Measurements from ENCODE around the gene HIVEP1.

HIVEP1 gene

DNA sequence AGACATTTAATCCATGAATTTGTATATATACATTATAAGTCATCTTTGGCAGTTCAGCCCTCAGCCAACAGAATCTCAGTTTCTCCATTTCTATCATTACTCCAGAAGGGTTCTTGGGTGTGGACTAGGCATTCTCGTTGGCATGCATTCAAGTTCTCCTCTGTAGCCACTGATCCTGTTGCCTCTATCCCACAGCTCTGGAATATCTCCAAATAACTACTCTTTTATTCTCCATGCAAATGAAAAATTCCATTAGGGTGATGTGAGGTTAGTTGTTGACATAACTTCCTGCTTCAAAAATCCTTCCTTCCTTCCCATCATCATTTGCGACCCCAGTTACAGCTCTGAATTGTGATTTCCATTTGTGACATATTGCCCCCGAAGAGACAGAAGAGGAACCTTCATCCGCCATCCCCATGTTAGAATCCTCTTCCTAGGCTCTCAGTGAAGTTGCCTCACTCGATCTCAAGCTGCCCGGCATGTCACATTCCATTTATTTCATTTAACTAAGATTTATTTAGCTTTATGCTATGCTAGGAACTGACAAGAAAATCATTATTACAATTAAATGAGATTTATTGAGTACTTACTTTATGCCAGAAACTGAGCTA is 184.3 kb downstream of the HIVEP1 start:
- ATAC-seq: peak; percentile 61; the same call in 2 of the 3 replicates
- TF ChIP-seq RARB (CRISPR knock-in tag; IDR thresholded peaks at IDR 0.05) (no peak), TOX (CRISPR knock-in tag; IDR thresholded peaks at IDR 0.05; ENCODE audit: borderline replicate concordance) (no peak), ESRRG (CRISPR knock-in tag; IDR thresholded peaks at IDR 0.05) (no peak), ISL1 (CRISPR knock-in tag; IDR thresholded peaks at IDR 0.05) (peak; percentile 14; the same call in 1 of the 2 replicates), CSDC2 (CRISPR knock-in tag; IDR thresholded peaks at IDR 0.05) (no peak)
- TF ChIP-seq, protein P1, sequence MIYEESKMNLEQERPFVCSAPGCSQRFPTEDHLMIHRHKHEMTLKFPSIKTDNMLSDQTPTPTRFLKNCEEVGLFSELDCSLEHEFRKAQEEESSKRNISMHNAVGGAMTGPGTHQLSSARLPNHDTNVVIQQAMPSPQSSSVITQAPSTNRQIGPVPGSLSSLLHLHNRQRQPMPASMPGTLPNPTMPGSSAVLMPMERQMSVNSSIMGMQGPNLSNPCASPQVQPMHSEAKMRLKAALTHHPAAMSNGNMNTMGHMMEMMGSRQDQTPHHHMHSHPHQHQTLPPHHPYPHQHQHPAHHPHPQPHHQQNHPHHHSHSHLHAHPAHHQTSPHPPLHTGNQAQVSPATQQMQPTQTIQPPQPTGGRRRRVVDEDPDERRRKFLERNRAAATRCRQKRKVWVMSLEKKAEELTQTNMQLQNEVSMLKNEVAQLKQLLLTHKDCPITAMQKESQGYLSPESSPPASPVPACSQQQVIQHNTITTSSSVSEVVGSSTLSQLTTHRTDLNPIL (CRISPR knock-in tag; IDR thresholded peaks at IDR 0.05; ENCODE audit: low read depth): no peak

DNA sequence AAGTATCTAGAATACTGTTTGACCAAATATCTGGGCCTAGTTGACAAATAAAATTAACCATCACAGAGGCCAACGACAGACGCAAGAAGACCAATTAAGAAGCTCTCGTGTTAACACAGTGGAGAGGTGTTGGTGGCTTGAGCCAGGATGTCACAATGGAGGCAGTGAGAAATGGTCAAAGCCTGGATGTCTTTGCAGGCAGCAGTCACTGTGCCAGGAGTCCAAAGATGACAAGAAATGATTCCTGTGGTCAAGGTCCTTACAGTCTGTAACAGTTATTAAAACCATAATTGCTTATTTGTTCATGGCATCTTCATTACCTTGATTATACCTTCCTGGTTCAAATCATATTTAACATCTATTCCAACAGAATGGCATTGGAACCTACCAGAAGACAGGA is 186.7 kb downstream of the HIVEP1 start:
- TF ChIP-seq RARB (CRISPR knock-in tag; IDR thresholded peaks at IDR 0.05) (no peak), OSR1 (CRISPR knock-in tag; IDR thresholded peaks at IDR 0.05) (no peak), TCF4 (CRISPR knock-in tag; IDR thresholded peaks at IDR 0.05; ENCODE audit: borderline replicate concordance) (no peak), ZNF70 (CRISPR knock-in tag; IDR thresholded peaks at IDR 0.05) (no peak), BACH2 (CRISPR knock-in tag; IDR thresholded peaks at IDR 0.05; ENCODE audit: borderline replicate concordance) (no peak), ARNTL (CRISPR knock-in tag; IDR thresholded peaks at IDR 0.05; ENCODE audit: borderline replicate concordance, low read depth) (no peak), CSDC2 (CRISPR knock-in tag; IDR thresholded peaks at IDR 0.05) (no peak)
- TF ChIP-seq, protein P2, sequence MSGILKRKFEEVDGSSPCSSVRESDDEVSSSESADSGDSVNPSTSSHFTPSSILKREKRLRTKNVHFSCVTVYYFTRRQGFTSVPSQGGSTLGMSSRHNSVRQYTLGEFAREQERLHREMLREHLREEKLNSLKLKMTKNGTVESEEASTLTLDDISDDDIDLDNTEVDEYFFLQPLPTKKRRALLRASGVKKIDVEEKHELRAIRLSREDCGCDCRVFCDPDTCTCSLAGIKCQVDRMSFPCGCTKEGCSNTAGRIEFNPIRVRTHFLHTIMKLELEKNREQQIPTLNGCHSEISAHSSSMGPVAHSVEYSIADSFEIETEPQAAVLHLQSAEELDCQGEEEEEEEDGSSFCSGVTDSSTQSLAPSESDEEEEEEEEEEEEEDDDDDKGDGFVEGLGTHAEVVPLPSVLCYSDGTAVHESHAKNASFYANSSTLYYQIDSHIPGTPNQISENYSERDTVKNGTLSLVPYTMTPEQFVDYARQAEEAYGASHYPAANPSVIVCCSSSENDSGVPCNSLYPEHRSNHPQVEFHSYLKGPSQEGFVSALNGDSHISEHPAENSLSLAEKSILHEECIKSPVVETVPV (CRISPR knock-in tag; IDR thresholded peaks at IDR 0.05): no peak
- TF ChIP-seq, protein P3, sequence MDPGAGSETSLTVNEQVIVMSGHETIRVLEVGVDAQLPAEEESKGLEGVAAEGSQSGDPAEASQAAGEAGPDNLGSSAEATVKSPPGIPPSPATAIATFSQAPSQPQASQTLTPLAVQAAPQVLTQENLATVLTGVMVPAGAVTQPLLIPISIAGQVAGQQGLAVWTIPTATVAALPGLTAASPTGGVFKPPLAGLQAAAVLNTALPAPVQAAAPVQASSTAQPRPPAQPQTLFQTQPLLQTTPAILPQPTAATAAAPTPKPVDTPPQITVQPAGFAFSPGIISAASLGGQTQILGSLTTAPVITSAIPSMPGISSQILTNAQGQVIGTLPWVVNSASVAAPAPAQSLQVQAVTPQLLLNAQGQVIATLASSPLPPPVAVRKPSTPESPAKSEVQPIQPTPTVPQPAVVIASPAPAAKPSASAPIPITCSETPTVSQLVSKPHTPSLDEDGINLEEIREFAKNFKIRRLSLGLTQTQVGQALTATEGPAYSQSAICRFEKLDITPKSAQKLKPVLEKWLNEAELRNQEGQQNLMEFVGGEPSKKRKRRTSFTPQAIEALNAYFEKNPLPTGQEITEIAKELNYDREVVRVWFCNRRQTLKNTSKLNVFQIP (CRISPR knock-in tag; IDR thresholded peaks at IDR 0.05; ENCODE audit: borderline replicate concordance, low read depth): no peak
- TF ChIP-seq, protein P1 (CRISPR knock-in tag; IDR thresholded peaks at IDR 0.05; ENCODE audit: low read depth): no peak
- ATAC-seq: no peak

DNA sequence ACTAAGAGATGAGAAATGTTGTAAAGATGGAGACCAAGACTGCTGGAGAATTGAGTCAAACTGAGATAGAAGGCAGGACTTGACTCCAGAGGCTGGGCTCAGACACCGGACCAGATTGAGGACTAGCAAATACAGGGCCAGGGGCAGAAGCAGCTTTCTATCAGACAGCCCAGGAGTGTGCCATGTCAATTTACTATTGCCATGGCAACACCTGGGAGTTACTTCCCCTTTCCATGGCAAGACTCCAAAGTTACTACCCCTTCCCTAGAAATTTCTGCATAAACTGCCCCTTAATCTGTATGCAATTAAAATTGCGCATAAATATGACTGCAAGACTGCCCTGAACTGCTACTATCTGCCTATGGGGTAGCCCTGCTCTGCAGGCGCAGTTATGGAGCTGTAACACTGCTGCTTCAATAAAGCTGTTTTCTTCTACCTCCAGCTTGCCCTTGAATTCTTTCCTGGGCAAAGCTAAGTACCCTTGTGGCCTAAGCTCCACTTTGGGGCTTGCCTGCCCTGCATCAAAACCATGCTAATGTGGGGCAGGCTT is 188.0 kb downstream of the HIVEP1 start:
- no peak for ATAC-seq
- TF ChIP-seq, protein P3 (CRISPR knock-in tag; IDR thresholded peaks at IDR 0.05; ENCODE audit: borderline replicate concordance, low read depth): no peak
- TF ChIP-seq, protein P1 (CRISPR knock-in tag; IDR thresholded peaks at IDR 0.05; ENCODE audit: low read depth): no peak
- TF ChIP-seq, protein P4, sequence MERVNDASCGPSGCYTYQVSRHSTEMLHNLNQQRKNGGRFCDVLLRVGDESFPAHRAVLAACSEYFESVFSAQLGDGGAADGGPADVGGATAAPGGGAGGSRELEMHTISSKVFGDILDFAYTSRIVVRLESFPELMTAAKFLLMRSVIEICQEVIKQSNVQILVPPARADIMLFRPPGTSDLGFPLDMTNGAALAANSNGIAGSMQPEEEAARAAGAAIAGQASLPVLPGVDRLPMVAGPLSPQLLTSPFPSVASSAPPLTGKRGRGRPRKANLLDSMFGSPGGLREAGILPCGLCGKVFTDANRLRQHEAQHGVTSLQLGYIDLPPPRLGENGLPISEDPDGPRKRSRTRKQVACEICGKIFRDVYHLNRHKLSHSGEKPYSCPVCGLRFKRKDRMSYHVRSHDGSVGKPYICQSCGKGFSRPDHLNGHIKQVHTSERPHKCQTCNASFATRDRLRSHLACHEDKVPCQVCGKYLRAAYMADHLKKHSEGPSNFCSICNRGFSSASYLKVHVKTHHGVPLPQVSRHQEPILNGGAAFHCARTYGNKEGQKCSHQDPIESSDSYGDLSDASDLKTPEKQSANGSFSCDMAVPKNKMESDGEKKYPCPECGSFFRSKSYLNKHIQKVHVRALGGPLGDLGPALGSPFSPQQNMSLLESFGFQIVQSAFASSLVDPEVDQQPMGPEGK (CRISPR knock-in tag; IDR thresholded peaks at IDR 0.05; ENCODE audit: borderline replicate concordance): no peak
- TF ChIP-seq ZC3H10 (CRISPR knock-in tag; IDR thresholded peaks at IDR 0.05) (no peak), SNAI2 (CRISPR knock-in tag; IDR thresholded peaks at IDR 0.05) (no peak), RARB (CRISPR knock-in tag; IDR thresholded peaks at IDR 0.05) (no peak), ZNF8 (CRISPR knock-in tag; IDR thresholded peaks at IDR 0.05) (no peak), ZNF70 (CRISPR knock-in tag; IDR thresholded peaks at IDR 0.05) (no peak), ARNTL (CRISPR knock-in tag; IDR thresholded peaks at IDR 0.05; ENCODE audit: borderline replicate concordance, low read depth) (no peak), ZFP30 (CRISPR knock-in tag; IDR thresholded peaks at IDR 0.05) (no peak), ZNF565 (CRISPR knock-in tag; conservative IDR thresholded peaks at IDR 0.05; ENCODE audit: low read depth) (no peak), PPARA (CRISPR knock-in tag; IDR thresholded peaks at IDR 0.05; ENCODE audit: borderline replicate concordance) (no peak), ESRRG (CRISPR knock-in tag; IDR thresholded peaks at IDR 0.05) (no peak), ZFP3 (CRISPR knock-in tag; IDR thresholded peaks at IDR 0.05) (no peak)
- TF ChIP-seq, protein P2 (CRISPR knock-in tag; IDR thresholded peaks at IDR 0.05): no peak
